SW480 (cell line): ENCODE measurements around the gene TMEM38B.
"Not testable (repeated sequence)": the region's sequence is repeated elsewhere in the genome, so short reads cannot be mapped to it uniquely, and the experiment has no call there.

Experiments used
- DNase-seq: peaks from one replicate; pipeline ENCODE4 v3.0.0-alpha.2; 2016; ENCODE audit warnings: low spot score

The TMEM38B gene

GRCh38 chr9:105722099-105722498, 27.8 kb downstream of the TMEM38B start:
- no peak for DNase-seq

GRCh38 chr9:105725370-105725769, 31.0 kb downstream of the TMEM38B start:
- DNase-seq: no peak

GRCh38 chr9:105728230-105728629, 33.9 kb downstream of the TMEM38B start:
- DNase-seq: not testable (repeated sequence)

GRCh38 chr9:105731420-105731819, 37.1 kb downstream of the TMEM38B start:
- DNase-seq: not testable (repeated sequence)

- no peak for DNase-seq
These were observed 41.0 kb downstream of the TMEM38B start for GRCh38 chr9:105735366-105735765.

GRCh38 chr9:105737205-105737604, 42.9 kb downstream of the TMEM38B start:
- DNase-seq: no peak

GRCh38 chr9:105742088-105742487, 47.7 kb downstream of the TMEM38B start:
- no peak for DNase-seq

GRCh38 chr9:105747325-105747724, 53.0 kb downstream of the TMEM38B start:
- DNase-seq: not testable (repeated sequence)

- DNase-seq: no peak
These were observed 57.4 kb downstream of the TMEM38B start for GRCh38 chr9:105751761-105752160.

- DNase-seq: no peak
These were observed 63.3 kb downstream of the TMEM38B start for GRCh38 chr9:105757496-105758251.

GRCh38 chr9:105760053-105760452, 65.7 kb downstream of the TMEM38B start:
- no peak for DNase-seq

GRCh38 chr9:105782561-105783494, 88.5 kb downstream of the TMEM38B start:
- peak; percentile 20 for DNase-seq

GRCh38 chr9:105783495-105783872, 89.1 kb downstream of the TMEM38B start:
- DNase-seq: peak; percentile 1

- DNase-seq: not testable (repeated sequence)
These were observed 92.5 kb downstream of the TMEM38B start for GRCh38 chr9:105786796-105787195.

GRCh38 chr9:105816202-105816744, 121.9 kb downstream of the TMEM38B start:
- no peak for DNase-seq

GRCh38 chr9:105816981-105817380, 122.6 kb downstream of the TMEM38B start:
- no peak for DNase-seq

- DNase-seq: no peak
These were observed 124.6 kb downstream of the TMEM38B start for GRCh38 chr9:105818903-105819302.

GRCh38 chr9:105822814-105823213, 128.5 kb downstream of the TMEM38B start:
- DNase-seq: no peak
